Measurements from ENCODE around the gene KIF16B.
"Not testable (repeated sequence)": the region's sequence is repeated elsewhere in the genome, so short reads cannot be mapped to it uniquely, and the experiment has no call there.

Gene KIF16B

DNA sequence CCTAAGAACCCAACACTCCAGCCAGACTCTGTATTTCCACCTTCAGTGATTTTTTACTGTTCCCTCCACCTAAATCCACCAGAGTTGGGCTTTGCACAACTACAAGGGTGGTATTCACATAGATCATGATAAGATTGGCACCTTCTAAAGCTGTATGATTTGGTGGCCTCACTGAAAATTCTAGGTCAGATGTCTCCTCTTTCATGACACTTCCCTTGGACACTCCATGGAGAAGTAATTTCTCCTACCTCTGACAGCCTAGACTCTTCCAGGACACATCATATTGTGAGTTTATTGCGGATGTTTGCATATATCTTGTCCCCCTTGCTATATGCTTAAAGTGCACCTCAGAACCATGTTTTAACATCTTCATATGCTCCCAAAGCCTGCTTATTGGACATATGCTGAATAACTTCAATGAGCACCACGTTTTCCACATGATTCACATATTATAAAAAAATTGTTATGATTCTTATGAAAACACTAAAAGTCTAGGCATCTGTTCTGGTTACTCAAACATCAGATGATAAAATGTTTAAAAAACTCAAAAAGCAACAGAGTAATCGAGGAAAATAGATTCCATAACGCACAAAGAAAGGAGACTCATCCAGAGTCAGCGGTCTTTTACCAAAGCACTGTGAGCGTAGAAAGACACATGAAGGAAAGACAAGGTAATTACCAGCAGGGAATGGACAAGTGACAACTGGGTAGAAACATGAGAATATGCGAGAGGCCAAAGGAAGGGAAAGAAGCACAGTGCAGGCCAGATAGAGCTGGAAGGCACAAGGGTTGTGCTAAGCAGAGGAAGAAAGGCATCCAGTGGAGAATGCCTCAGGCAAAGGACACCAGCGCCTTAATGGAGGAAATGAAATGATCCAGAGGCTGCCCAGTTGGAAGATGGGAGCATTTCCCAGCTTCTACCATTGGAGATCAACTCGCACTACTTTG lies 46.5 kb downstream of the KIF16B start:
- ChIA-PET POLR2A (no interaction called here), CTCF (no interaction called here)
- DNase-seq (ENCODE audit: low read depth, low spot score) = no peak
- no peak overlapping the region for H3K4me3 ChIP-seq (ENCODE audit: low read depth, low read length)
- TF ChIP-seq, protein P1, sequence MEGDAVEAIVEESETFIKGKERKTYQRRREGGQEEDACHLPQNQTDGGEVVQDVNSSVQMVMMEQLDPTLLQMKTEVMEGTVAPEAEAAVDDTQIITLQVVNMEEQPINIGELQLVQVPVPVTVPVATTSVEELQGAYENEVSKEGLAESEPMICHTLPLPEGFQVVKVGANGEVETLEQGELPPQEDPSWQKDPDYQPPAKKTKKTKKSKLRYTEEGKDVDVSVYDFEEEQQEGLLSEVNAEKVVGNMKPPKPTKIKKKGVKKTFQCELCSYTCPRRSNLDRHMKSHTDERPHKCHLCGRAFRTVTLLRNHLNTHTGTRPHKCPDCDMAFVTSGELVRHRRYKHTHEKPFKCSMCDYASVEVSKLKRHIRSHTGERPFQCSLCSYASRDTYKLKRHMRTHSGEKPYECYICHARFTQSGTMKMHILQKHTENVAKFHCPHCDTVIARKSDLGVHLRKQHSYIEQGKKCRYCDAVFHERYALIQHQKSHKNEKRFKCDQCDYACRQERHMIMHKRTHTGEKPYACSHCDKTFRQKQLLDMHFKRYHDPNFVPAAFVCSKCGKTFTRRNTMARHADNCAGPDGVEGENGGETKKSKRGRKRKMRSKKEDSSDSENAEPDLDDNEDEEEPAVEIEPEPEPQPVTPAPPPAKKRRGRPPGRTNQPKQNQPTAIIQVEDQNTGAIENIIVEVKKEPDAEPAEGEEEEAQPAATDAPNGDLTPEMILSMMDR (IDR thresholded peaks at IDR 0.05; ENCODE audit: insufficient read depth, low read length, missing control alignments) = no peak

DNA sequence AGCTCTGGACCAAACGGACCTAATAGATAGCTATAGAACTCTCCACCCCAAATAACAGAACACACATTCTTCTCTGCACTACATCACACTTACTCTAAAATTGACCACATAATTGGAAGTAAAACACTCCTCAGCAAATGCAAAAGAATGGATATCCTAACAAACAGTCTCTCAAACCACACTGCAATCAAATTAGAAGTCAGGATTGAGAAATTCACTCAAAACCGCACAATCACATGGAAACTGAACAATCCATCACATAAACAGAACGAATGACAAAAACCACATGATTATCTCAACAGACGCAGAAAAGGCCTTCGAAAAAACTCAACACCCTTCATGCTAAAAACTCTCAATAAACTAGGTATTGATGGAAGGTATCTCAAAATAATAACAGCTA lies 50.6 kb downstream of the KIF16B start:
- POLR2A ChIA-PET; DNase-seq (ENCODE audit: low read depth, low spot score); CTCF ChIA-PET; H3K4me3 ChIP-seq (ENCODE audit: low read depth, low read length): not testable (repeated sequence)

DNA sequence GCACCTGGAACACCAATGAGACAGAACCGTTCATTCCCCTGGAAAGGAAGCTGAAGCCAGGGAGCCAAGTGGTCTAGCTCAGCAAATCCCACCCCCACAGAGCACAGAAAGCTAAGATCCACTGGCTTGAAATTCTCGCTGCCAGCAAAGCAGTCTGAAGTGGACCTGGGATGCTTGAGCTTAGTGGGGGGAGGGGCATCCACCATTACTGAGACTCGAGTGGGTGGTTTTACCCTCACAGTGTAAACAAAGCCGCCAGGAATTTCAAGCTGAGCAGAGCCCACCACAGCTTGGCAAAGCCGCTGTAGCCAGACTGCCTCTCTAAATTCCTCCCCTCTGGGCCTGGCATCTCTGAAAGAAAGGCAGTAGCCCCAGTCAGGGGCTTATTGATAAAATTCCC lies 53.1 kb downstream of the KIF16B start:
- TF ChIP-seq, protein P1 (IDR thresholded peaks at IDR 0.05; ENCODE audit: insufficient read depth, low read length, missing control alignments) = no peak
- CTCF ChIA-PET = interaction anchor here (1.3 kb wide), 1 partner anchor 10 kb away, joined by 6 read pairs; no protein-coding TSS in a partner anchor
- no peak overlapping the region for H3K4me3 ChIP-seq (ENCODE audit: low read depth, low read length)
- POLR2A ChIA-PET = no interaction called here
- DNase-seq (ENCODE audit: low read depth, low spot score) = no peak

DNA sequence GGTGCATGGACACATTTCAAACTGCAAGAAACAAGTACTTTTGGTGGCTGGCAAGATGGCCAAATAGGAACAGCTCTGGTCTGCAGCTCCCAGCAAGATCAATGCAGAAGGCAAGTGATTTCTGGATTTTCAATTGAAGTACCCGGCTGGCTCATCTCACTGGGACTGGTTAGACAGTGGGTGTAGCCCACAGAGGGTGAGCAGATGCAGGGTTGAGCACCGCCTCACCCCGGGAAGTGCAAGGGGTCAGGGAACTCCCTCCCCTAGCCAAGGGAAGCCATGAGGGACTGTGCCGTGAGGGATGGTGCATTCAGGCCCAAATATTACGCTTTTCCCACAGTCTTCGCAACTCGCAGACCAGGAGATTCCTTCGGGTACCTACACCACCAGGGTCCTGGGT lies 53.6 kb downstream of the KIF16B start:
- H3K4me3 ChIP-seq (ENCODE audit: low read depth, low read length); DNase-seq (ENCODE audit: low read depth, low spot score); CTCF ChIA-PET; POLR2A ChIA-PET: not testable (repeated sequence)

DNA sequence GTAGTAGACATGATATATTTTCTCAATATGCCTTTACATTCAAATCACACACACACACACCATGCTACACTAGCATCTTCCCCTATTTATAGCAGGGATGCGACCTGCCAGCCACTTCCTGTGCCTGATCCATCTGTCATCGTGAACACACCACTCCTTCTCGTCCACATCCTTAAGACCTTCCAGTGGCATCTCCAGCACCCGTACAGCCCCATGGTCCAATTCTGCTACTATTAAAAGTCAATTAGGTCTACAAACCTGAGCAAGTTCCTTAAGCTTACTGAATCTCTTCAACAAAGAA lies 54.5 kb downstream of the KIF16B start:
- TF ChIP-seq, protein P1 (IDR thresholded peaks at IDR 0.05; ENCODE audit: insufficient read depth, low read length, missing control alignments) = no peak
- no peak for DNase-seq (ENCODE audit: low read depth, low spot score)
- ChIA-PET CTCF (interaction anchor here (0.6 to 1.5 kb wide), 7 partner anchors 9 to 242 kb away, joined by 3 to 8 read pairs (median 4); no protein-coding TSS in a partner anchor), POLR2A (no interaction called here)
- H3K4me3 ChIP-seq (ENCODE audit: low read depth, low read length) = no peak overlapping the region

DNA sequence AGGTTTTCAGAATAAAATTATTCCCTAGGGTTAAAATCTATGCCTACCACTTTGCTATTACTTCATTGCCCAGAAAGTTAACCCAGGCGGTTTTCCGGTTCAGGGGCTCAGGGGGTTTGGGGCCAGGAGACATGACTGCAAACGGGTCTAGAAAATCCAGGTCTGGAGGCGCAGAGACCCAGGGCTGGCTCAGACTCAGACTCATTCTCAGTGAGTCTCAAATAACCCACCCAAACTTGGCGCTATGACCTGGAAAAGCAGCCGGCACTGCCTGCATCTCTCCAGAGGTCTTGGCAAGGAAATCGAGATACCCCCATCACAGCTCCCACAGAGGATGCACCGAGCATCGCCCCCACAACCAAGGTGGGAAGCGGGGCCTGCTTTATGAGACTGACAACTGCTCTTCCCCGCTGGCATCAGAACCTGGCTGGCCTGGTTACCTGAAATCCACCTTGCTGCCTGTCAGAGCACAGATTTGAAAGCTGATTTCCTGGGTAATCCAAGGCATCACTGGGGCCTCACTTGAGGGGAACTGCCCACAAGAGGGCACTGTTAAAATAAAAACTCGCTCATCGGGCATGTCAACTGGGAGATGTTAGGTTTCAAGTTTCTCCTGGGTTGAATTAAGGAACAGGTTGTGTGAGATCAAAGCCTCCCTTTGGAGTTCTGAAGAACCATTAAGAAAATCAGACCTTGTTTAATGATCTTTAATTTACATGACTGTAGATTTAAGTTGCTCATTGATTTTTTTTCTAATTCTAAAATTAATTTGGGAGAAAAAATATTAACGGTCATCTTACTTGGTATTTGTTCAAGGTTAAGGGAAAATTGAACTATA lies 55.1 kb downstream of the KIF16B start:
- TF ChIP-seq, protein P1 (IDR thresholded peaks at IDR 0.05; ENCODE audit: insufficient read depth, low read length, missing control alignments) = peak; percentile 59
- no peak for DNase-seq (ENCODE audit: low read depth, low spot score)
- CTCF ChIA-PET = interaction anchor here (1.1 to 1.5 kb wide), 8 partner anchors 7 to 243 kb away, joined by 3 to 8 read pairs (median 4); no protein-coding TSS in a partner anchor
- no peak overlapping the region for H3K4me3 ChIP-seq (ENCODE audit: low read depth, low read length)
- POLR2A ChIA-PET = no interaction called here

DNA sequence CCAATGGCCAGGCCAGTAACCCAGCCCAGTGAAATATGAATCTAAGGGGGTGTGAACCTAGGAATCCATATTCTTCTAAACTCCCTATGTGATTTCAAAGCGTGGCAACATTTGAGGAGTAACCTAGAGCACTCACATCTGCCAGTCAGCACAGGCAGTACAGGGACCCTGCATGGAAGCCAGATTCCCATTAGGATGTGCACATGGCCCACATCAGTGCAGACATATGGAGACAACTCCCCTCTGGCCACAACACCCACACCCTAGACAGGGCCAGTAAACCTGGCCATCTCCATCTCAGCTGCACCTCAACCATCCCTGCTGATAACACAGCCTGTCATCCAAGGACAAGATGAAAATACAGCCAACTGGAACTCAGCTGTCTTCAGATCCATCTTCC lies 56.5 kb downstream of the KIF16B start:
- ChIA-PET POLR2A (no interaction called here), CTCF (interaction anchor here (1.1 to 3.3 kb wide), 3 partner anchors 9 to 244 kb away, joined by 3 to 25 read pairs (median 4); no protein-coding TSS in a partner anchor)
- no peak for DNase-seq (ENCODE audit: low read depth, low spot score)
- TF ChIP-seq, protein P1 (IDR thresholded peaks at IDR 0.05; ENCODE audit: insufficient read depth, low read length, missing control alignments) = no peak
- no peak overlapping the region for H3K4me3 ChIP-seq (ENCODE audit: low read depth, low read length)
